A673 (cell line): Measurements from ENCODE around the gene RABGEF1. TPM values are rescaled to one million over a fixed set of nuclear protein-coding genes. Genes with fewer than 3 reads are reported as not detected.
A peak's percentile ranks its signal among the peaks of the same experiment; 100 is the strongest.
"Not testable (repeated sequence)": the region's sequence is repeated elsewhere in the genome, so short reads cannot be mapped to it uniquely, and the experiment has no call there.

Experiments used
- BruUV-seq: library from RNA; stranded (reverse); fragments of 400-500 nt; replicated peaks from 2 replicates; lab custom pipeline; 2021; lab: Mats Ljungman, UMichigan
- CTCF ChIA-PET: fragments of 300-600 bp; sonication (Branson Sonifier 250); formaldehyde crosslinking; loops from one replicate; lab custom pipeline; 2022; ENCODE audit warnings: antibody characterized with exemption; lab: Charles Lee
- POLR2A ChIA-PET: fragments of 300-600 bp; sonication (Branson Sonifier 250); formaldehyde crosslinking; loops from one replicate; lab custom pipeline; 2022; ENCODE audit warnings: antibody characterized with exemption; ENCODE audit not compliant: low non-redundant PET; lab: Charles Lee
- DNase-seq: peaks from one replicate; pipeline ENCODE4 v3.0.0-alpha.2; 2015; ENCODE audit warnings: low spot score
- H3K27ac ChIP-seq: fragments of 200-600 bp; sonication (generic); 2 replicates; pipeline ENCODE4 v1.5.1; 2016; ENCODE audit warnings: mixed run types, low read depth, mild to moderate bottlenecking, mixed read lengths, antibody characterized with exemption, low read length; ENCODE audit not compliant: poor library complexity, severe bottlenecking
- H3K27me3 ChIP-seq: fragments of 200-600 bp; sonication (generic); replicated peaks from 2 replicates; pipeline ENCODE4 v1.6.1; 2017; ENCODE audit warnings: mixed run types, low read depth, mild to moderate bottlenecking, mixed read lengths, antibody characterized with exemption, low read length; ENCODE audit not compliant: insufficient read depth, poor library complexity
- H3K36me3 ChIP-seq: fragments of 200-600 bp; sonication (generic); 2 replicates; pipeline ENCODE4 v1.6.1; 2016; ENCODE audit warnings: mixed run types, mild to moderate bottlenecking, mixed read lengths, antibody characterized with exemption, low read length; ENCODE audit not compliant: insufficient read depth, poor library complexity, severe bottlenecking
- H3K4me1 ChIP-seq: fragments of 200-600 bp; sonication (generic); 2 replicates; pipeline ENCODE4 v1.6.1; 2017; ENCODE audit warnings: mixed run types, mild to moderate bottlenecking, mixed read lengths, antibody characterized with exemption, low read length; ENCODE audit not compliant: insufficient read depth, poor library complexity, severe bottlenecking
- H3K4me3 ChIP-seq: fragments of 200-600 bp; sonication (generic); 2 replicates; pipeline ENCODE4 v1.5.1; 2016; ENCODE audit warnings: low read depth, mixed run types, mild to moderate bottlenecking, mixed read lengths, low read length; ENCODE audit not compliant: poor library complexity, severe bottlenecking
- H3K9me3 ChIP-seq: fragments of 200-600 bp; sonication (generic); 2 replicates; pipeline ENCODE4 v1.6.1; 2016; ENCODE audit warnings: mixed run types, low read depth, mild to moderate bottlenecking, mixed read lengths, antibody characterized with exemption, low read length; ENCODE audit not compliant: poor library complexity, severe bottlenecking
- CTCF ChIP-seq: fragments of 300-800, 200-600 bp; sonication (generic); conservative IDR thresholded peaks from 2 replicates; pipeline ENCODE4 v1.5.1; 2017; ENCODE audit warnings: low read depth, mild to moderate bottlenecking, antibody characterized with exemption, low read length, moderate library complexity, mixed read lengths
- EZH2 ChIP-seq: fragments of 200-600 bp; sonication (generic); IDR thresholded peaks from 2 replicates; pipeline ENCODE4 v1.6.1; 2017; ENCODE audit warnings: borderline replicate concordance, low read depth, mild to moderate bottlenecking, mixed read lengths, antibody characterized with exemption, low read length; ENCODE audit not compliant: poor library complexity, severe bottlenecking
- intact Hi-C: fragments of 100-400 bp; cut with micrococcal nuclease; formaldehyde crosslinking; loops from one replicate; pipeline ENCODE4 v1.10.0; 2022; ENCODE audit not compliant: unreplicated experiment
- total RNA-seq: library from RNA; stranded (reverse); gene quantifications from 2 replicates; pipeline ENCODE4 v1.2.3, GENCODE V29; 2021

RABGEF1 gene
- total RNA-seq, 1 experiment from 2014 or later, result 20.0 TPM

- no TSS peak for BruUV-seq
- Histone ChIP-seq H3K4me1 (no peaks in the 10 kb centered on the region), H3K27me3 (no peaks in the 10 kb centered on the region), H3K4me3 (no peak overlapping the region), H3K27ac (no peak overlapping the region), H3K9me3 (no peaks in the 10 kb centered on the region), H3K36me3 (no peaks in the 10 kb centered on the region)
- no peak for TF ChIP-seq CTCF
- TF ChIP-seq EZH2, result no peak
- ChIA-PET POLR2A (no interaction called here), CTCF (no interaction called here)
- DNase-seq, result no peak
- intact Hi-C loops, result no loop called here
Observed at GRCh38 chr7:66826649-66827048, 86.1 kb downstream of the RABGEF1 start.

DNA sequence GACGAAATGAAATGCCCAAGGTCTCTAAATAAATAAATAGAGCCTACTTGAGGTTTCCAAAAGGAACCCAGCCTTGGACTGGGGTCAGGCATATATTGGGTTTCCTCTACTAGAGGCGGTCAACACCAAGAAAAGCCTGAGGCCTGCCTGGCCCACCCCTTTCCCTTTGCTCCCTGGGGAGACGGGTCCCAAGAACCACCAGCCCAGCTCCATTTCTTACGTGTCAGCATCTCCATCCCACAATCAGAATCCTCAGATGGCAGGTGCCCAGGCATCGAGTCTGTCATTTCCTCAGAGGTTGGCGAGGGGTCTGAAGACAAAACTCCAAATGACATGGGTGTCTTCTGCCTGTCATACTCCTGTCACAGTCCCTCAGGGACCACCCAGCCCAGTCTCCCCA lies 90.4 kb downstream of the RABGEF1 start:
- BruUV-seq, CTCF ChIA-PET, DNase-seq, H3K36me3 ChIP-seq, POLR2A ChIA-PET, intact Hi-C loops, H3K27me3 ChIP-seq, H3K4me1 ChIP-seq, H3K27ac ChIP-seq, H3K4me3 ChIP-seq, H3K9me3 ChIP-seq: not testable (repeated sequence)

DNA sequence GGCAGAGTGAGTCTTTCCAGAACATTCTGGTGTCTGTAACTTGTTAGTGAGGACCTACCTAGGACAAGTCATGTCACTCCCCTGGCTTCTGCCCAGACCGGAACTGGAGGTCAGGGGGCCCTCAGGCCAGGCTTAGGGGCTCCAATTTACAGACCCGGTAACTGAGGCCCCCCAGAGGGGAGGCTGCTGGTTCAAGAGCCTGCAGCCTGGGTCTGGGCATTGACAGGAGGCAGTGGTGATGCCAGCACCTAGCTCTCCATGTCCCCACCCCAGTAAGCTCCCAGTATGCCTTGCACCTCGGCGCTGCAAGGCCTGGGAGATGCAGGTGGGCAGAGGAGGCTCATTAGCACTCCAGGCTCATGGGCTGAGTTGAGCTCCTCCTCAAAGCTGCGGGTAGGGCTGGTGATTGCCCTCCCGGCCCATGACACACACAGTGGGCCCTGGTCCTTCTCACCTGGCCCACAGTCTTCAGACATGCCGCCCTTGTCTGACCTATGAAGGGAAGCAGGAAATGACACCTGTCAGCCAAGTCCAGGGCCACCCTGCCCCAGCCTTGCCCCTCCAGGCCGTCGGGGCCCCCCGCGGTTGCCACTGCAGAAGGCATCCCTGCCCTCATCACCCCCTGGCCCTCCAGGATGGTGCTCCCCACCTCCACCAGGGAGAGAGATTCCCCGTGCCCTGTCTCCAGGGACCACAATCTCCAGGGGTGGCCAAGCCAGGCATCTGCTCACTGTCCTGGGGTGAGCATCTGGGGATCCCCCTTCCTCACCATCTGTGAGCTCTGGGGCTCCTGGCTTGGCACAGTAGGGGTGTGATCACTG lies 92.2 kb downstream of the RABGEF1 start:
- ChIA-PET POLR2A (no interaction called here), CTCF (no interaction called here)
- Histone ChIP-seq H3K4me1 (no peaks in the 10 kb centered on the region), H3K27ac (no peak overlapping the region), H3K4me3 (no peak overlapping the region), H3K36me3 (no peaks in the 10 kb centered on the region), H3K27me3 (no peaks in the 10 kb centered on the region), H3K9me3 (no peaks in the 10 kb centered on the region)
- intact Hi-C loops, result no loop called here
- BruUV-seq, result no TSS peak
- no peak for DNase-seq
- TF ChIP-seq CTCF (no peak), EZH2 (no peak)

GRCh38 chr7:66837007-66837406 lies 96.5 kb downstream of the RABGEF1 start:
- CTCF ChIA-PET, result no interaction called here
- Histone ChIP-seq H3K36me3 (no peaks in the 10 kb centered on the region), H3K27me3 (no peaks in the 10 kb centered on the region), H3K9me3 (no peaks in the 10 kb centered on the region), H3K27ac (no peak overlapping the region), H3K4me1 (no peaks in the 10 kb centered on the region), H3K4me3 (no peak overlapping the region)
- POLR2A ChIA-PET, result no interaction called here
- intact Hi-C loops, result no loop called here
- TF ChIP-seq CTCF, result peak; percentile 52
- no peak for TF ChIP-seq EZH2
- BruUV-seq, result no TSS peak
- DNase-seq, result peak; percentile 52
